Body of pancreas (tissue), 4 donors: ENCODE measurements around the gene OR1S2.

ENCODE experiments used
- POLR2A ChIP-seq, 3 donors: fragments of 450-650 bp; IDR thresholded peaks; one replicate each; pipeline ENCODE4 v1.6.1; 2016; ENCODE audit warnings: antibody characterized with exemption in 3 of 3, mild to moderate bottlenecking in 2 of 3
- TF ChIP-seq, protein P1 (sequence below), 7 experiments: fragments of 450-650 bp in 4 of 7; fragments of 200-600 bp in 3 of 7; sonication (generic) in 3 of 7; IDR thresholded peaks; one replicate each; pipeline ENCODE4 v1.5.1; 2016 to 2019; ENCODE audit warnings: antibody characterized with exemption in 7 of 7

DNA sequence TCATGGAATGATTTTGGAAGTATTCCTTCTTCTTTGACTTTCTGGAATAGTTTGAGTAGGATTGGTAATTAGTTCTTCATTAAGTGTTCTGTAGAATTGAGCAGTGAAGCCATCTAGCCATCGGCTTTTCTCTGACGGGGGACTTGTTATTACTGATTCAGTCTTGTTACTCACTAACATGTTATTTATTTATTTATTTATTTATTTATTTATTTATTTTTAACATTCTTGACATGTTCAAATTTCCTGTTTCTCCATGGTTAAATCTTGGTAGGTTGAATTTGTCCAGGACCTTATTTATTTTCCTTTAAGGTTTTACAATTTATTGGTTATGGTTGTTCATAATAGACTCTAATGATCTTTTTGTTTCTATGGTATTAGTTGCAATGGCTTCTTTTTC lies 40.0 kb upstream of the OR1S2 start:
- TF ChIP-seq, protein P1, sequence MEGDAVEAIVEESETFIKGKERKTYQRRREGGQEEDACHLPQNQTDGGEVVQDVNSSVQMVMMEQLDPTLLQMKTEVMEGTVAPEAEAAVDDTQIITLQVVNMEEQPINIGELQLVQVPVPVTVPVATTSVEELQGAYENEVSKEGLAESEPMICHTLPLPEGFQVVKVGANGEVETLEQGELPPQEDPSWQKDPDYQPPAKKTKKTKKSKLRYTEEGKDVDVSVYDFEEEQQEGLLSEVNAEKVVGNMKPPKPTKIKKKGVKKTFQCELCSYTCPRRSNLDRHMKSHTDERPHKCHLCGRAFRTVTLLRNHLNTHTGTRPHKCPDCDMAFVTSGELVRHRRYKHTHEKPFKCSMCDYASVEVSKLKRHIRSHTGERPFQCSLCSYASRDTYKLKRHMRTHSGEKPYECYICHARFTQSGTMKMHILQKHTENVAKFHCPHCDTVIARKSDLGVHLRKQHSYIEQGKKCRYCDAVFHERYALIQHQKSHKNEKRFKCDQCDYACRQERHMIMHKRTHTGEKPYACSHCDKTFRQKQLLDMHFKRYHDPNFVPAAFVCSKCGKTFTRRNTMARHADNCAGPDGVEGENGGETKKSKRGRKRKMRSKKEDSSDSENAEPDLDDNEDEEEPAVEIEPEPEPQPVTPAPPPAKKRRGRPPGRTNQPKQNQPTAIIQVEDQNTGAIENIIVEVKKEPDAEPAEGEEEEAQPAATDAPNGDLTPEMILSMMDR (IDR thresholded peaks at IDR 0.05): no peak
- no peak for TF ChIP-seq POLR2A (IDR thresholded peaks at IDR 0.05)
